Measurements from ENCODE around the gene PAX1. TPM values are rescaled to one million over a fixed set of nuclear protein-coding genes. Genes with fewer than 3 reads are reported as not detected.

PAX1 gene
- total RNA-seq, 4 donors from 2014 or later = 0.08 to 0.21 TPM; not detected in 2

DNA sequence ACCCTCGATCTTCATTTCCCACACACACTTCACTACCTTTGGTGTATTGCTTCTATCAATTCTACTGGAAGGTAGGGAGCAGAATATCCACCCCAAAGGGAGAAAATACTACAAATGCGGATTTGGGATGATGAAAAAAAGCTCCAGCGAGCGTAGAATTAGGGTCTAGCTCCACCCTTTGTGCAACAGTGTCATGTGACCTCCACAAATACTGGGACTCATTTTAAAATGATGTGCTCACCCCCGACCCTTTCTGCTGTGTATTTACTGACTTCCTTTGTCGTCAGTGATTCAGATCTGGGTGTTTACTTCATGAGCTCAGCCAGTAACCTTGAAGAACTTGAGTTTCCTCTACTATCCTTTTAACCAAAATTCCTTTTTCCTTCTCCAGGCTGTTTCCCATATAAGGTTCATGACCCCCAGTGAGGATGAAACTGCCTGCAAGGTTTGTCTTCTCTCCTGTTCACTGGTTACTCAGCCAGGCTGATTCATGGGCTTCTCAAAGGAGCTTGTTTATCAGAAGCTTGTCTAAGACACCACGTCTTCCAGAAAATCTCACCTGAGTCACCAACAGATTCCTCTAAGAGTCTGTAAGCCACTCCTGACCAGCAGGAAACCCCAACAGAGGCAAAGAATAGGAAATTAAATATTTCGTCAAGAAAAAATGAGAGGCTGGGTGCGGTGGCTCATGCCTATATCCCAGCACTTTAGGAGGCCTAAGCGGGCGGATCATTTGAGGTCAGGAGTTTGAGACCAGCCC is 39.6 kb upstream of the PAX1 start:
- no peak overlapping the region for H3K27ac ChIP-seq
- H3K4me3 ChIP-seq = no peak overlapping the region
- peaks cover 5% of the 10 kb centered on the region for H3K27me3 ChIP-seq
- WGBS = 85% methylated on average over 11 of the region's 11 CpGs
- no peak for DNase-seq (ENCODE audit: low spot score in 2 of 2)
- no peaks in the 10 kb centered on the region for H3K9me3 ChIP-seq
- no peaks in the 10 kb centered on the region for H3K36me3 ChIP-seq
- no peak for TF ChIP-seq POLR2A (IDR thresholded peaks at IDR 0.05)
- TF ChIP-seq EP300 (IDR thresholded peaks at IDR 0.05) = no peak
- no peak for TF ChIP-seq CTCF (IDR thresholded peaks at IDR 0.05)
- H3K4me1 ChIP-seq = no peaks in the 10 kb centered on the region

DNA sequence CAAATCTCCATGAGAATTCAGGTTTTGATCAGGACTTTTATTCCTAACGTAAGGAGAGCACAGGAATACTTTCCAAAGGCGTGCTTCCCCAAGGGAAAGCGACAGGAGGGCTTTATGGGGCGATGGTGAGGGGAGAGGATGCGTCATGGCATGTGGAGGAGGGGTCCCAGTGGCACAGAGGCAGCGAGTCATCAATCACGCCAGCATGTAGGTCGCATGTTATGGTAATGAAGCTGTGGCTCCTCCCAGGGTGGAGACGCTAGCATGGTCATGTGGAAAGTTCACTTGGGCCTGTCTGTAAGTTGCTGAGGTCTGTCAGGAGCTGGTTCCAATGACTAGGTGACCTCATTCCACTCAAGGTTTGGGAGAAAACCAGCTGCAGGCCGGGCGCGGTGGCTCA is 35.3 kb upstream of the PAX1 start:
- TF ChIP-seq CTCF (IDR thresholded peaks at IDR 0.05) (no peak), POLR2AphosphoS5 (IDR thresholded peaks at IDR 0.05) (no peak), POLR2A (IDR thresholded peaks at IDR 0.05) (no peak), EP300 (IDR thresholded peaks at IDR 0.05) (no peak)
- WGBS = 82% methylated on average over 12 of the region's 12 CpGs
- DNase-seq (ENCODE audit: low spot score in 2 of 2) = no peak
- no peaks in the 10 kb centered on the region for H3K36me3 ChIP-seq
- no peak overlapping the region for H3K27ac ChIP-seq
- no peak overlapping the region for H3K4me3 ChIP-seq
- no peaks in the 10 kb centered on the region for H3K4me1 ChIP-seq
- H3K9me3 ChIP-seq = no peaks in the 10 kb centered on the region
- no peaks in the 10 kb centered on the region for H3K27me3 ChIP-seq

- Histone ChIP-seq H3K36me3 (no peaks in the 10 kb centered on the region), H3K4me3 (no peak overlapping the region), H3K4me1 (no peaks in the 10 kb centered on the region), H3K27me3 (no peaks in the 10 kb centered on the region), H3K27ac (no peak overlapping the region), H3K9me3 (no peaks in the 10 kb centered on the region)
- no peak for DNase-seq (ENCODE audit: low spot score in 2 of 2)
- TF ChIP-seq CTCF (IDR thresholded peaks at IDR 0.05) (no peak), EP300 (IDR thresholded peaks at IDR 0.05) (no peak), POLR2A (IDR thresholded peaks at IDR 0.05) (no peak)
- WGBS = 79% methylated on average over 1 of the region's 1 CpG
Measured at GRCh38 chr20:21670981-21671380, 34.5 kb upstream of the PAX1 start.

DNA sequence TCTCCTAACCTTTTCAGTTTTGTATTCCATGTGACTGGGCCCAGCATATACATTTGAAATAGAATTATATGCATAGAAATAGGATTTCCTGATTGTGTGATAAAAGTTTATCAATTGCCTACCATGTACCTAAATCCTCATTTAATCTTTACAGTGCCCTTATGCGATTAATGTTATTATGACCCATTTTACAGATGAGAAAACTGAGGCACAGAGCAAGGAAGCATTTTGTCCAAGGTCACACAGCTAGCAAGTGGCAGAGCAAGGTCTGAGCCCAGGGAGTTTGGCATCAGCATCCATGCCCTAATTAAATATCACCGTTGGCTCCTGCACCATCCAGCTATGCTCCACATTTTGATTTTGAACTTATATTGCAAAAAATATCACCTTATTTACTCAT is 28.2 kb upstream of the PAX1 start:
- TF ChIP-seq POLR2AphosphoS5 (IDR thresholded peaks at IDR 0.05) (no peak), POLR2A (IDR thresholded peaks at IDR 0.05) (no peak), EP300 (IDR thresholded peaks at IDR 0.05) (no peak), CTCF (IDR thresholded peaks at IDR 0.05) (no peak)

DNA sequence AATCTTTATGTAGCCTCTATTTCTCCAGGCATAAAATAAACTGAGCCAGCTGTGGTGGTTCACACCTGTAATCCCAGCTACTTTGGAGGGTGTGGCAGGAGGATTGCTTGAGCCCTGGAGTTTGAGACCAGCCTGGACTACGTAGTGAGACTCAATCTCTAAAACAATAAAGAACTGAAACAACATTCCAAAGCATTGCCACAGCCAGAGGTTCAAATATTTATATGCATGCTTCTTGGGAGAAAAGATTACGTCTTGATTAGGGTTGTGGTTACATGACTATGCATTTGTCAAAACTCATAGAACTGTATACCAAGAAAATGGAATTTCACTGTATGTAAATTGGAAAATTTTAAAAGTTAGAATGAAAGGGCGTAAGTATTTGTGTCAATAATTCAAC is 27.7 kb upstream of the PAX1 start:
- WGBS = 50% methylated on average over 3 of the region's 3 CpGs
- H3K36me3 ChIP-seq = no peaks in the 10 kb centered on the region
- TF ChIP-seq POLR2A (IDR thresholded peaks at IDR 0.05) = no peak
- no peak for TF ChIP-seq CTCF (IDR thresholded peaks at IDR 0.05)
- TF ChIP-seq POLR2AphosphoS5 (IDR thresholded peaks at IDR 0.05) = no peak
- no peak for TF ChIP-seq EP300 (IDR thresholded peaks at IDR 0.05)

More for the DNA sequence above, 28.2 kb upstream of the PAX1 start:
- Histone ChIP-seq H3K36me3 (no peaks in the 10 kb centered on the region), H3K27me3 (no peaks in the 10 kb centered on the region), H3K4me3 (no peak overlapping the region), H3K4me1 (peaks cover 12% of the 10 kb centered on the region), H3K9me3 (no peaks in the 10 kb centered on the region), H3K27ac (no peak overlapping the region)
- no peak for DNase-seq (ENCODE audit: low spot score in 2 of 2)
- WGBS = 85% methylated on average over 2 of the region's 2 CpGs

More for the DNA sequence above, 27.7 kb upstream of the PAX1 start:
- H3K4me1 ChIP-seq = peaks cover 16% of the 10 kb centered on the region
- no peak overlapping the region for H3K4me3 ChIP-seq
- no peak for DNase-seq (ENCODE audit: low spot score in 2 of 2)
- no peak overlapping the region for H3K27ac ChIP-seq
- H3K27me3 ChIP-seq = no peaks in the 10 kb centered on the region
- H3K9me3 ChIP-seq = no peaks in the 10 kb centered on the region

All from suprapubic skin (tissue), 4 donors.